Activated naive CD4-positive, alpha-beta T cell treated with anti-CD3 and anti-CD28 coated beads, Interleukin-2, amount 10 ng/mL, durations not matched to agents 7 days and 5 days (primary cell): ENCODE results near the gene PHLDA2.
"Not testable (repeated sequence)": the region's sequence is repeated elsewhere in the genome, so short reads cannot be mapped to it uniquely, and the experiment has no call there.

Source experiments
- CTCF ChIA-PET: fragments of 350-600 bp; sonication (Branson Sonifier 250); formaldehyde crosslinking; loops from one replicate; lab custom pipeline; 2021; ENCODE audit warnings: antibody characterized with exemption; lab: Charles Lee
- DNase-seq: peaks from one replicate; pipeline ENCODE4 v3.0.0-alpha.2; 2020
- H3K27ac Mint-ChIP-seq: one replicate; pipeline ENCODE4 v1.8.0; 2021; ENCODE audit warnings: mild to moderate bottlenecking, moderate library complexity, mixed read lengths
- H3K27me3 Mint-ChIP-seq: one replicate; pipeline ENCODE4 v1.8.0; 2021; ENCODE audit warnings: mild to moderate bottlenecking, mixed read lengths
- H3K36me3 Mint-ChIP-seq: one replicate; pipeline ENCODE4 v1.8.0; 2021; ENCODE audit warnings: mixed read lengths
- H3K4me1 Mint-ChIP-seq: one replicate; pipeline ENCODE4 v1.8.0; 2021; ENCODE audit warnings: mixed read lengths
- H3K4me3 Mint-ChIP-seq: one replicate; pipeline ENCODE4 v1.8.0; 2021; ENCODE audit warnings: mild to moderate bottlenecking, moderate library complexity, mixed read lengths
- H3K9me3 Mint-ChIP-seq: one replicate; pipeline ENCODE4 v1.8.0; 2021; ENCODE audit warnings: mixed read lengths

Gene PHLDA2

DNA sequence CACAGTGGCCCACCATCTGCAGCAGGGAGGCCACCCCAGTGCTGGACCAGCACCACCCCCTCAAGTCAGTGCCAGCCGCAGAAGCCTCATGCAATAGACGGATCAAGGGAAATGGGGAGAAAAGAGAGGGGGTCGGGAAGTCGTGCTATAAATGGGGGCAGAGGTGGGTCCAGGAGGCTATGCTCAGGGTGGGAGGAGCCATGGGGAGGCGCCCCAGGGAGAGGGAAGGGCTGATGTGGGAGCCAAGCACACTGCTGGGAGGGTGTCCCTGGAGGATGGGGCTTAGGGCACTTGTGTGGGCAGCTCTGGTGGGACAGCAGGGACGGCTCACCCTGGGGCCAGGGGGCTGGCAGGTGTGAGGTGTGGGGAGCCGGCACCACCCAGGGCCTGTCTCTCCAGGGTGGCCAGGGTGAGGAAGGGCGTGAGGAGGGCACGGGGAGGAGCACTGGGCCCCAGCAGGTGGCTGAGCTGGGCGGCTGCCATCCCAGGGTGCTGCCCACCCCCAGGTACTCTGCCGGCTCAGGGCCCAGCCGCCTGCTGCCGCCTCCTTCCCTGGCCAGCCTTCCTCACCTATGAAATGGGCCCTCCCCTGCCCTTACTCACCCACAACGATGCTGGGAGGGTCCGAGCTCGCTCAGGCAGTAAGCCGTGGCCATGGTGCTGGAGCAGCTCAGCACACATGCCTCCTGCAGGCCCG, 18.0 kb downstream of the PHLDA2 start:
- Mint-ChIP-seq H3K27me3 (peaks cover 19% of the 10 kb centered on the region), H3K4me3 (no peak overlapping the region), H3K9me3 (peaks cover 3% of the 10 kb centered on the region), H3K27ac (no peak overlapping the region), H3K4me1 (peaks cover 9% of the 10 kb centered on the region), H3K36me3 (no peaks in the 10 kb centered on the region)
- no peak for DNase-seq
- CTCF ChIA-PET, result interaction anchor here (0.7 to 1.6 kb wide), 3 partner anchors 9 to 21 kb away, joined by 3 to 5 read pairs (median 5); partner anchors contain the start of gene PHLDA2

DNA sequence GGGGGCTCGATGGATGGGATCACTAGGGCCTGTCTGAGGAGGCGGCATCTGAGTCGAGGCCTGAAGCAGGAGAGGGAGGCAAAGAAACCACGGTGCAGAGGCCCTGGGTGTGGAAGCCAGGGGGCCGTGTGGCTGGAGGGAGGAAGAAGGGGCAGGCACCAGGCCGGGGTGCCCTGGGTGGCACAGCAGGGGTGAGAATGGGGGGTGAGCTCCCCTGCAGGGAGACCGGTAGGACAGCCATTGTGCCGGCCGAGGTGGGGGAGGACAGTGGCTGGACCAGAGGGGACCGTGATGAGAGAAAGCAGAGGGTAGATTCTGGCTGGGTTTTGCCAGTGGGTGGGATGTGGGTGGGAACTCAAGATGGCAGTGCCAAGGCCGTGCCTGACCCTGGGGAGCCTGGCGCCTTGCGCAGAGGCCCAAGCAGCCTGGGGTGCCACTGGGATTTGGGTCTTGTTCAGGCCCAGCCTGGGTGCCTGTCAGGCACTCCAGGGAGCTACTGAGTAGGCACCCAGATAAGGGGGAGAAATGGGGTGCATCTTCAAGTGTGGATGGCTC, 18.7 kb downstream of the PHLDA2 start:
- peaks cover 6% of the 10 kb centered on the region for H3K36me3 Mint-ChIP-seq
- H3K27ac Mint-ChIP-seq, result no peak overlapping the region
- CTCF ChIA-PET, result interaction anchor here (1.6 kb wide), 1 partner anchor 8 kb away, joined by 5 read pairs; a partner anchor contains a TSS
- H3K4me1 Mint-ChIP-seq, result peaks cover 9% of the 10 kb centered on the region
- H3K27me3 Mint-ChIP-seq, result peaks cover 19% of the 10 kb centered on the region
- H3K4me3 Mint-ChIP-seq, result no peak overlapping the region
- DNase-seq, result no peak
- peaks cover 3% of the 10 kb centered on the region for H3K9me3 Mint-ChIP-seq

DNA sequence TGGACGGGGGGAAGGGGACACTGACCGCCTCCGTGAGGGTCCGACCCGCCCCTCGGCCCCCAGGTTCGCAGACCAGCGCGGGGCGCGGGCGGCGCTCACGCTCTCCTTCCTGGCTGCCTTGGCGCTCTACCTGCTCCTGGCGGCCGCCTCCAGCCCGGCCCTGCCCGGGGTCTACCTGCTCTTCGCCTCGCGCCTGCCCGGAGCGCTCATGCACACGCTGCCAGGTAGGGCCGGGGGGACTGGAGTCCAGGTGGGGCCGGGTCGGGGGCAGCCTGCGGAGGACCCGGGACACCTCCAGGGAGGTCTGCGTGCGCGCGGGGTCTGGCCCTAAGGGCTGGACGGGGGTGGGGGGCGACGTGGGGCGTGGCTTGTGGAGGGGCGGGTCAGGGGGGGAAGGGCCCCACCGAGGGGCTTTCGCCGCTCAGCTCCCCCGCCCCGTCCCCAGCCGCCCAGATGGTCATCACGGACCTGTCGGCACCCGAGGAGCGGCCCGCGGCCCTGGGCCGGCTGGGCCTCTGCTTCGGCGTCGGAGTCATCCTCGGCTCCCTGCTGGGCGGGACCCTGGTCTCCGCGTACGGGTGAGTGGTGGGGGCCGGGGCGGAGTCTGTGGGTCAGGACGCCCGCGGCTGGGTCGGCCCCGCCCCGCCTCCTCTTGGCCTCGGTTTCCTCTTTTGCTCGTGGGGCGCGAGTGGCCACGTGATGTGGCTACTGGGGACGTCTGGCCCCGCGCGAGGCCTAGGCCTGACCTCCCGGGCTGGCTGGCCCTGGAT, 19.9 kb downstream of the PHLDA2 start:
- peaks cover 15% of the 10 kb centered on the region for H3K36me3 Mint-ChIP-seq
- H3K27ac Mint-ChIP-seq, result no peak overlapping the region
- no peak for DNase-seq
- no peak overlapping the region for H3K4me3 Mint-ChIP-seq
- peaks cover 27% of the 10 kb centered on the region for H3K27me3 Mint-ChIP-seq
- H3K9me3 Mint-ChIP-seq, result peaks cover 8% of the 10 kb centered on the region
- CTCF ChIA-PET, result no interaction called here
- peaks cover 16% of the 10 kb centered on the region for H3K4me1 Mint-ChIP-seq

DNA sequence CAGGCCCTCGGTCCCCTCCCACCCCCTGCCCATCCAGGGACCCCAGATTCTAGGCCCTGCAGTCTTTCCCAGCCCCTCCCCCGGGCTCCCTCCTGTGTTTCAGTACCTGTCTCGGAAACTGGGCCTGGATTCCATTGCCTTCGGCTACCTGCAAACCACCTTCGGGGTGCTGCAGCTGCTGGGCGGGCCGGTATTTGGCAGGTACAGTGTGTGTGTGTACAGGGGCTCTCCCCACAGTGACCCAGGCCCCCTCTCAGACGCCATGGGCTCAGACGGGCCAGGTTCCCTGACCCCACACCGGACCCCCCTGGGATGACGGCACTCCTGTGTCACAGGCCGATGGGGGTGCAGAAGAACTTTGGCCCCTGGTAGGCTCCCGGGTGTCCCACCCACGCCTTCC, 21.1 kb downstream of the PHLDA2 start:
- H3K4me3 Mint-ChIP-seq, result no peak overlapping the region
- no peak overlapping the region for H3K27ac Mint-ChIP-seq
- CTCF ChIA-PET, result no interaction called here
- no peak for DNase-seq
- H3K36me3 Mint-ChIP-seq, result peaks cover 15% of the 10 kb centered on the region
- H3K9me3 Mint-ChIP-seq, result peaks cover 8% of the 10 kb centered on the region
- H3K27me3 Mint-ChIP-seq, result peaks cover 15% of the 10 kb centered on the region
- peaks cover 15% of the 10 kb centered on the region for H3K4me1 Mint-ChIP-seq

DNA sequence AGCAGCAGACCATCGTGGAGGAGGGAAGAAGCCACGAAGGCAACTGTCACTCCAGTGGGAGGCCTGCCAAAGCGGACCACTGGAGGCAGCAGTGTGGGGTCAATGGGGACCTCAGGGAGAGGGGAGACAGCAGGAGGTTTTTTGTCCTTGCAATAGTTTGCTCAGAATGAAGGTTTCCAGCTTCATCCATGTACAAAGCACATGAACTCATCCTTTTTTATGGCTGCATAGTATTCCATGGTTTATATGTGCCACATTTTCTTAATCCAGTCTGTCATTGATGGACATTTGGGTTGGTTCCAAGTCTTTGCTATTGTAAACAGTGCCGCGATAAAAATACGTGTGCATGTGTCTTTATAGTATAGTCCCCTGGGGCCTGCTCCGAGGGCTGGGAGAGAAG, 23.9 kb downstream of the PHLDA2 start:
- not testable (repeated sequence) for H3K27me3 Mint-ChIP-seq, H3K4me3 Mint-ChIP-seq, DNase-seq, H3K27ac Mint-ChIP-seq, H3K9me3 Mint-ChIP-seq
- Mint-ChIP-seq H3K36me3 (peaks cover 15% of the 10 kb centered on the region), H3K4me1 (peaks cover 32% of the 10 kb centered on the region)
- CTCF ChIA-PET, result interaction anchor here (1.7 kb wide), 1 partner anchor 116 kb away, joined by 6 read pairs; no protein-coding TSS in a partner anchor

DNA sequence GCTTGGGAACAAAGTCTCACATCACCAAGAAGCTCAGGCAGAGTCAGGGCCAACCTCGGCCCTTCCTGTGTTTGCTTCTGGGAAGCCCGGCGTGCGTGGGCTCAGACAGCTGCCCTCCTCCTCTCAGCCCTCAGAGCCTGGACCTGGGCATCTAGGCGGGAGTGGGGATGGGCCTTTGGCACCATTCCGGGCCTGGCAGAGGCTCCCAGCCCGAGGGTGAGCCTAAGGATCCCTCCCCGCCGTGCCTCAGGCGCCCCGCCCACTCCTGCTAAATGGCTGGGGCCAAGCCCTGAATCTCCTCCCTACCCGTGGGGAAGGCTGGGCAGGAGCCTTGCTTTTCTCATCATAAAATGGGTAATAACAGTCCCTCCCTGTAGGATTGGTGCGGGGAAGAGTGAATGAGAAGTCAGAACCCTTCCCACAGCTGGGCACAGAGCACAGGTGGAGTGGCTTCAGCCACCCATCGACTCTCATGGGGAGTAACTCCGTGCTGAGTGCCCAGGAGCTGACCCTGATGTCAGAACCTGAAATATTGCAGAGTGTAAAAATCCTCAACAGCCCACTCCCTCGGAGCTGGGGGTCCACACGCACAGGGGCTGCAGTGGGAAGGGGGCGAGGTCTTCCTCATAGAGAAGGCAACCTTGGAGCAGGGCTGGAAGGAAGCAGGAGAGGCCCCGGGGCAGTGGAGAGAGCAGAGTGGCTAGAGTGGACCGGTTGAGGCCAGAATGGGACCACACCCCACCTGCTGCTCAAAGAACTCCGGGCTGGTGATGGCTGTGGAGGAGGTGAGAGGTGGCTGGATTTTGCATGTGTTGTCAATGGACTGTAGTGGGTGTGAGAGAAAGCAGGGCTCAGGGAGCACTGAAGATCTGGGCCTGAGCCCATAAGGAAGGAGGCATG, 24.8 kb downstream of the PHLDA2 start:
- H3K4me1 Mint-ChIP-seq, result peaks cover 40% of the 10 kb centered on the region
- peaks cover 16% of the 10 kb centered on the region for H3K36me3 Mint-ChIP-seq
- peaks cover 8% of the 10 kb centered on the region for H3K27me3 Mint-ChIP-seq
- H3K27ac Mint-ChIP-seq, result no peak overlapping the region
- peak overlapping the region; percentile 72 for H3K4me3 Mint-ChIP-seq
- CTCF ChIA-PET, result interaction anchor here (1.2 to 4.1 kb wide), 4 partner anchors 12 to 186 kb away, joined by 3 to 26 read pairs (median 7); no protein-coding TSS in a partner anchor
- DNase-seq, result no peak
- H3K9me3 Mint-ChIP-seq, result peaks cover 8% of the 10 kb centered on the region

DNA sequence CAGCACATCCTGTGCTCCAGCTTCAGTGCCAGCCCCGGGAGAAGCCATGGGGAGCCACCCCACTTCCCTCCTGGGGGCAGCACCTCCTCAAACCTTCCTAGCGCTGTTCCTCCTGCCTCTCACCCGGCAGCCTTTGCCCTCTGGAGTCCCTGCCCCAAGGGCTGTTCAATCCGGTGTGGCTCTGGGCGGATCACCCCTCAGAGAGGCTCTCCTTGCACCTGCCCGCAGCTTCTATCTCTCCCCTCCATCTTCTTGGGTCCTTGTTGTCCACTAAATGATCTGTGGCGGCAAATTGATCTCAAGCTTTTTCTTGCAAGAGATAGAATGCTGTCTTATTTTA, 25.6 kb downstream of the PHLDA2 start:
- CTCF ChIA-PET, result interaction anchor here (1.2 to 4.1 kb wide), 4 partner anchors 11 to 187 kb away, joined by 3 to 26 read pairs (median 9); partner anchors contain the start of gene PHLDA2
- DNase-seq, result no peak
- H3K27me3 Mint-ChIP-seq, result peaks cover 8% of the 10 kb centered on the region
- no peak overlapping the region for H3K27ac Mint-ChIP-seq
- peaks cover 11% of the 10 kb centered on the region for H3K9me3 Mint-ChIP-seq
- H3K36me3 Mint-ChIP-seq, result peaks cover 20% of the 10 kb centered on the region
- H3K4me3 Mint-ChIP-seq, result peak overlapping the region; percentile 72
- peaks cover 47% of the 10 kb centered on the region for H3K4me1 Mint-ChIP-seq

DNA sequence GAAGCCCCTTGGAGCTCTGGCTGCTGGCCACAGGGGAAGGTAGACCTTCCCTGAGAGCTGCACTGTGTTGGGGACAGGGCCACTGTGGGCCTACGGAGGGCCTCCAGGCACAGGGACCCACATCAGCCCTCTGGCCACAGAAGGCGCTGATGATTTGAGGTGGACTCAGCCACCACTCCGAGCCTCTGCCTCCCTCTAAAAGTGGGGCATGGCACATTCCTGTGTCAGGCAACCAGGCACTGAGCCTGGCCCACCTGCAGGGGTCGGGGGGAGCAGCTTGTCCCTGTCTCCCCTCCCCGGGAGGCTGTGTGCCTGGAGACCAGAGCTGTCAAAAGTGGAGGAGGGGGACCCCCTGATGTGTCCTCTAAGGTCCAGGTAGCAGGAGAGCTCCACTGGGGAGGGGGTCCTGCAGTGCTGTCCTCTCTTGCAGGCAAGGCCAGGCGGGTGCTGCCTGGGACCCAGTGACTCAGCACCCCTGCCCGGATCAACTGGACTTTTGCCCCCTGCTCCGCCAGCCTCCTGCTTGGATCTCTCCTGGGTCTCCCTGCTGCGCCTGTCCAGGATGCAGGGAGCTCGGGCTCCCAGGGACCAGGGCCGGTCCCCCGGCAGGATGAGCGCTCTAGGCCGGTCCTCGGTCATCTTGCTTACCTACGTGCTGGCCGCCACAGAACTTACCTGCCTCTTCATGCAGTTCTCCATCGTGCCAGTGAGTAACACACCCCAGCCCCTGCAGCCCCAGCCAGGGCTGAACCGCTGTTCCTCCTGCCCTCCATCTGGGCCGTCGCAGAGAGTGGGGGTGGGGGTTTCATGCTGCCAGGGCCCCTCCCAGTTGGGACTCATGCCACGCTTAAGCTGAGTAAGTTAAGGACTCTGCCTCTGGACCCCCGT, 26.2 kb downstream of the PHLDA2 start:
- no peak for DNase-seq
- H3K27me3 Mint-ChIP-seq, result peaks cover 8% of the 10 kb centered on the region
- H3K36me3 Mint-ChIP-seq, result peaks cover 20% of the 10 kb centered on the region
- H3K27ac Mint-ChIP-seq, result peak overlapping the region; percentile 75
- H3K4me3 Mint-ChIP-seq, result peak overlapping the region; percentile 72
- CTCF ChIA-PET, result interaction anchor here (0.6 to 4.1 kb wide), 7 partner anchors 8 to 372 kb away, joined by 3 to 26 read pairs (median 5); partner anchors contain the start of gene PHLDA2
- peaks cover 11% of the 10 kb centered on the region for H3K9me3 Mint-ChIP-seq
- H3K4me1 Mint-ChIP-seq, result peaks cover 53% of the 10 kb centered on the region

DNA sequence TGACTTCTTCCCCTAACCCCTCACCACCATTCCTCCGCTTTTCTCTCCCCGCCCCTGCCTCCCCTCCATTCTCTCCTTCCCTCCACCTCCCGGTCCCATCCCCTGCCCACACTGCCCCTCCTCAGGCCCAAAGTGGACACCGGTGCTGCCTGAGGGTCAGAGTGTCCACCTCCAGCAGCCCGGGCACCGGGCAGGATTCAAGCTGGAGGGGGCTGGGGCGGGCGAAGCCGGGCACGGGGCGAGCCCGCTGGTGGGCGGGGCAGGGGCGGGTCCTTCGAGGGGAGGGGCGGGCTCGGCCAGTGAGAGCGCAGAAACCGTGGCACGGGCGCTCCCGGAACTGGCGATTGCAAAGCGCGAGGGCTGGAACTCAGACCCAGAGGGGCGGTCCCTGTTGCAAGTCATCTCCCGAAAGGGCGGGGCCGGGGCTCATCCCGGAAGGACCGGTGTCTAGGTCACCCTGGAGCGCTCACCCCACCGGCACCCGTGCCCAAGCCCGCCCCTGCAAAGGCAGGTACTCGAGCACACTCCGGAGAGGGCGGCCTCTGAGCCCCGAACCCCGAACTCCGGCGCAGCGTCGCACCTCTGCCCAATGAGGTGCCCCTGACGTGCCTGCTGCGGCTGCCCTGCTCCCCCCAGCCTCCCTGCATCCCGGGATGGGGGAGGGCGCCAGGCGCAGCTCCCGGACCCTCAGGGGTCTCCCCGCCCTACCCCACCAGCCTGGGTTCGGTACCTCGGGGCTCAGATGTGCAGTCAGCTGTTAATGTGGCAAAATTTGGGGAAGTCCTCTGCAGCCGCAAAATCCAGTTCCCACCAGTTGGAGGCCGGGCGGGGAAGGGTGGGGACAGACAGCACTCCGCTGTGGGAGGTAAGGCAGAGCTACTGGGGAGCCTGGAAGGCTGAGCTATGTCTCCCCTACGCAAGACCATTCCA, 27.1 kb downstream of the PHLDA2 start:
- Mint-ChIP-seq H3K27ac (peak overlapping the region; percentile 81), H3K9me3 (peaks cover 11% of the 10 kb centered on the region), H3K36me3 (peaks cover 20% of the 10 kb centered on the region), H3K4me1 (peaks cover 58% of the 10 kb centered on the region), H3K4me3 (peak overlapping the region; percentile 72), H3K27me3 (peaks cover 8% of the 10 kb centered on the region)
- DNase-seq, result peak; percentile 98
- CTCF ChIA-PET, result interaction anchor here (0.6 to 4.1 kb wide), 6 partner anchors 9 to 371 kb away, joined by 3 to 26 read pairs (median 6); partner anchors contain the start of gene PHLDA2

DNA sequence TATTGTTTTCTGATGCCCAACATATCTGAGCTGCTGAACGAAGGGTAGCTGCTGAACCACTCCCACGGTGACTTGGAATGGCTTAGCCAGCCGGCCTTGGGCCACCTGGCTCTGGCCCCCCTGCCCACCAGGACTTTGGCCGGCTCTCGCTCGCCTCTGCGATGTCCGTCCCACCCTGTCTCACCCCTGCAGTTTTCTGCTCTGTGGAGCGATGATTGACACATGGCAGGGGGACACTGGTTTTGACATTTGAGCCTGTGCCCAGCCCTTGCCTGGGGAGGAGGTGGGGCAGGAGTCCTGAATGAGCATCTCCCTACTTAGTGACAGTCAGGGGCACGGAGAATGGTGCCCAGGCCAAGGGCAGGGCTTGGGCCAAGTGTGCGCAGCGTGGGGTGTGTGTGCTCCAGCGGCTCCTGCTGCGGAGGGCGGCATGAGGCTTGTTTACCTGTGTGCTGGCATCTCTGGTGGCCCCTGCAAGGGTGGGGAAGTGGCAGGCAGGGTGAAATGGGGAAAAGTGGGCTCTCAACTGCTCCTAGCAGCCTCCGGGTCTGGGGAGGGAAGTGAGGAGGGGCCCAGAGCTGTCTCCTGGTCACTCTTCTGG, 27.9 kb downstream of the PHLDA2 start:
- H3K4me3 Mint-ChIP-seq, result peak overlapping the region; percentile 51
- CTCF ChIA-PET, result interaction anchor here (4.1 kb wide), 1 partner anchor 9 kb away, joined by 26 read pairs; no protein-coding TSS in a partner anchor
- H3K36me3 Mint-ChIP-seq, result peaks cover 20% of the 10 kb centered on the region
- DNase-seq, result no peak
- H3K9me3 Mint-ChIP-seq, result peaks cover 8% of the 10 kb centered on the region
- peak overlapping the region; percentile 11 for H3K27ac Mint-ChIP-seq
- peaks cover 9% of the 10 kb centered on the region for H3K27me3 Mint-ChIP-seq
- H3K4me1 Mint-ChIP-seq, result peaks cover 58% of the 10 kb centered on the region

DNA sequence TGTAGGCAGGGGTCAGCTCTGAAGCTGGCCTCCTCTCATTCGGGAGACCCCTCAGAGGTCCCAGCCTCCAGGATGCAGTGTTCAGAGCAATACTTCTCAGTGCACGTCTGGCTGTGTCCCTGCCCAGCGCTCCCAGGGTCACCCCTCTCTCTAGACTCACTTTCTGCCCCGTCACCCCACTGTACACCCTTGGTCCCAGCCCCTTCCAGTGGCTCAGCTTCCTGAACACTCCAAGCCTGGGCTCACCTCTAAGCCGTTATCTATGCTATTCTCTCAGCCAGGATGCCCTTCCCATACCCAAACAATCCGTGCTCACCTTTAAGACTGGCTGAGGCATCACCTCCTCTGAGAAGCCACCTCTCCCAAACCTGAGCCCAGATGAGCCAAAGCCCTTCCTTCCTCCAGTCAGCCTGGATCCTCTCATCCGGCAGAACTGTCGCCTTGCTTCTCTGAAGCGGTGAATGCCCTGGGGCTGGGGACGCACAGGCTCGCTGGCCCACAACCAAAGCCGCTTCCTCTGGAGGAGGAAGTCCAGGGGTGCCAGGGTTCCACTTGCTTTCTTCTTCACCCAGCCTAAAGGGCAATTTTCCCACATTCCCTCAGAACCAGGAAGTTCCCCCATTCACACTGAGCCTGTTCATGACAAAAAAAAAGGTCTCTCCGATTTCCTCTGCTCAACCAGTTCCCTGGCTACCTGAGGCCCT, 30.0 kb downstream of the PHLDA2 start:
- peaks cover 55% of the 10 kb centered on the region for H3K4me1 Mint-ChIP-seq
- H3K36me3 Mint-ChIP-seq, result peaks cover 6% of the 10 kb centered on the region
- no peak overlapping the region for H3K4me3 Mint-ChIP-seq
- H3K27me3 Mint-ChIP-seq, result peaks cover 9% of the 10 kb centered on the region
- H3K27ac Mint-ChIP-seq, result peak overlapping the region; percentile 95
- CTCF ChIA-PET, result interaction anchor here (1.8 kb wide), 1 partner anchor 11 kb away, joined by 6 read pairs; no protein-coding TSS in a partner anchor
- no peak for DNase-seq
- H3K9me3 Mint-ChIP-seq, result peaks cover 4% of the 10 kb centered on the region
